Measurements from ENCODE around the gene ZER1.
"Not testable (repeated sequence)": the region's sequence is repeated elsewhere in the genome, so short reads cannot be mapped to it uniquely, and the experiment has no call there.

Gene ZER1

DNA sequence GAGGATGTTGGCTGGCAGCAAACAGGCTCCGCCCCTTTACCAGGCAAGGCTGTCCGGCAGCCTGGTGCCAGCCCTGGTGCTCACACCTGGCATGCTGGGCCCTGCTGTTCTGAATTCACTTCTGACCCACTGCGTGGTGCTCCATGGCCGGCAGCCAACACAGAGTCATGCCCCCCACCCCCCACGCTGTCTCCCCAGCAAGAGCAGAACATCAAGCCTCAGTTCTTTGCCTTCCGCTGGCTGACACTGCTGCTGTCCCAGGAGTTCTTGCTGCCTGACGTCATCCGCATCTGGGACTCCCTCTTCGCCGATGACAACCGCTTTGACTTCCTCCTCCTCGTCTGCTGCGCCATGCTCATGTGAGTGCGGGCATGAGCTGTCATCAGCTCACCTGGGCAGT, 33.9 kb upstream of the ZER1 start:
- ChIA-PET CTCF (interaction anchor here (3.6 kb wide), 1 partner anchor 13 kb away, joined by 26 read pairs; the partner anchor contains the start of gene ENDOG), POLR2A (no interaction called here)

DNA sequence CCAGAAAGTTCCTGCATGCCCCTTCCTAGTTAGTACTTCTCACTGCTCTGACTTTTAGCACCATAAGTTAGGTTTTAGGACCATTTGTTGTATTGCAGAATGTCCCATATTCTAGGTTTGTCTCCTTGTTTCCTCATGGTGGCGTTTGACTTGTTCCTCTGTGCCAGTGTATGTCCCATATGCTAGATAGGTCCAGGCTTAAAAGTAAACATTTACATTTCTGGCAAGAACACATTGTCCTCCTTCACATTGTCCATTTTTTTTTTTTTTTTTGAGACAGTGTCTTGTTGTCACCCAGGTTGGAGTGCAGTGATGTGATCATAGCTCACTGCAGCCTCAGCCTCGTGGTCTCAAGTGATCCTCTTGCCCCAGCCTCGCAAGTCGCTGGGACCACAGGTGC, 30.8 kb upstream of the ZER1 start:
- CTCF ChIA-PET: interaction anchor here (1.0 to 3.6 kb wide), 2 partner anchors 16 to 25 kb away, joined by 3 to 26 read pairs; partner anchors contain the start of gene ENDOG
- DNase-seq (ENCODE audit: low read depth, low spot score): no peak
- POLR2A ChIA-PET: no interaction called here
- TF ChIP-seq, protein P1, sequence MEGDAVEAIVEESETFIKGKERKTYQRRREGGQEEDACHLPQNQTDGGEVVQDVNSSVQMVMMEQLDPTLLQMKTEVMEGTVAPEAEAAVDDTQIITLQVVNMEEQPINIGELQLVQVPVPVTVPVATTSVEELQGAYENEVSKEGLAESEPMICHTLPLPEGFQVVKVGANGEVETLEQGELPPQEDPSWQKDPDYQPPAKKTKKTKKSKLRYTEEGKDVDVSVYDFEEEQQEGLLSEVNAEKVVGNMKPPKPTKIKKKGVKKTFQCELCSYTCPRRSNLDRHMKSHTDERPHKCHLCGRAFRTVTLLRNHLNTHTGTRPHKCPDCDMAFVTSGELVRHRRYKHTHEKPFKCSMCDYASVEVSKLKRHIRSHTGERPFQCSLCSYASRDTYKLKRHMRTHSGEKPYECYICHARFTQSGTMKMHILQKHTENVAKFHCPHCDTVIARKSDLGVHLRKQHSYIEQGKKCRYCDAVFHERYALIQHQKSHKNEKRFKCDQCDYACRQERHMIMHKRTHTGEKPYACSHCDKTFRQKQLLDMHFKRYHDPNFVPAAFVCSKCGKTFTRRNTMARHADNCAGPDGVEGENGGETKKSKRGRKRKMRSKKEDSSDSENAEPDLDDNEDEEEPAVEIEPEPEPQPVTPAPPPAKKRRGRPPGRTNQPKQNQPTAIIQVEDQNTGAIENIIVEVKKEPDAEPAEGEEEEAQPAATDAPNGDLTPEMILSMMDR (IDR thresholded peaks at IDR 0.05; ENCODE audit: insufficient read depth, low read length, missing control alignments): no peak
- H3K4me3 ChIP-seq (ENCODE audit: low read depth, low read length): no peak overlapping the region

More for the DNA sequence above, 33.9 kb upstream of the ZER1 start:
- no peak overlapping the region for H3K4me3 ChIP-seq (ENCODE audit: low read depth, low read length)
- TF ChIP-seq, protein P1 (IDR thresholded peaks at IDR 0.05; ENCODE audit: insufficient read depth, low read length, missing control alignments): no peak
- DNase-seq (ENCODE audit: low read depth, low spot score): no peak

DNA sequence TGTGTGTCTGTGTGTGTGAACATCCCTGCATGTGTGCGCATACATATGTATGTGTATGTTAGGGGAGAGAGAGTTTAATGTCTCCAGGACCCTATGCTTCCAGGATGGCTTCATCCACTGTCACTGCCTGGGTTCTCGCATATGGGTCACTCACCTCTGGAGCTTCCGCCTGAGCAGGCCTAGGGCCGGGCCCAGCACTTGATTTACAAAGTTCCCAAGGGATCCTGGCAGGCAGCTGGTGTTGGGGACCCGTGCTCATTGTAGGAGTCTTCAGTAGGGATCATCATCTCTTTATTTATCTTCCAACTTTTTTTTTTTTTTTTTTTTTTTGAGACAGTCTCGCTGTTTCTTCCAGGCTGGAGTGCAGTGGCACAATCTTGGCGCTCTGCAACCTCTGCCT, 28.3 kb upstream of the ZER1 start:
- TF ChIP-seq, protein P1 (IDR thresholded peaks at IDR 0.05; ENCODE audit: insufficient read depth, low read length, missing control alignments): no peak
- CTCF ChIA-PET: interaction anchor here (1.4 to 2.6 kb wide), 2 partner anchors 11 to 18 kb away, joined by 6 to 12 read pairs; partner anchors contain the start of gene ENDOG
- DNase-seq (ENCODE audit: low read depth, low spot score): no peak
- no peak overlapping the region for H3K4me3 ChIP-seq (ENCODE audit: low read depth, low read length)
- POLR2A ChIA-PET: interaction anchor here (0.5 kb wide), 1 partner anchor 20 kb away, joined by 3 read pairs; no protein-coding TSS in a partner anchor

DNA sequence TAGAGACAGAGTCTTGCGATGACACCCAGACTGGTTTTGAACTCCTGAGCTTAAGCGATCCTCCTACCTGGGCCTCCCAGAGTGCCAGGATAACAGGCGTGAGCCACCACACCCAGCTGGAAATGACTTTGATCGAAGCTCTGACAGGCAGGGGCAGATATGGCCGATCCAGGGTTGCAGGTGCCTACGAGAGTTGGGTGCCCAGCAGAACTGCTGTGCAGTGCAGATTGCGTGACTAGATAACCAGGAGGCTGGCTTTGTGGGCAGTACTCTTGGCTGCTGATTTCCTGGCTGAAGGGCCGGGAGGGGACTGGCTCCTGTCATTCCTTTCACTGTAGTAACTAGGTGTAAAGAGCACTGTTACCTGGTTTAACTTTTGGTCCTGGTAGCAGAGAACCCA, 27.2 kb upstream of the ZER1 start:
- TF ChIP-seq, protein P1 (IDR thresholded peaks at IDR 0.05; ENCODE audit: insufficient read depth, low read length, missing control alignments): no peak
- no peak for DNase-seq (ENCODE audit: low read depth, low spot score)
- ChIA-PET CTCF (interaction anchor here (1.6 kb wide), 1 partner anchor 20 kb away, joined by 9 read pairs; the partner anchor contains the start of gene ENDOG), POLR2A (no interaction called here)
- no peak overlapping the region for H3K4me3 ChIP-seq (ENCODE audit: low read depth, low read length)

DNA sequence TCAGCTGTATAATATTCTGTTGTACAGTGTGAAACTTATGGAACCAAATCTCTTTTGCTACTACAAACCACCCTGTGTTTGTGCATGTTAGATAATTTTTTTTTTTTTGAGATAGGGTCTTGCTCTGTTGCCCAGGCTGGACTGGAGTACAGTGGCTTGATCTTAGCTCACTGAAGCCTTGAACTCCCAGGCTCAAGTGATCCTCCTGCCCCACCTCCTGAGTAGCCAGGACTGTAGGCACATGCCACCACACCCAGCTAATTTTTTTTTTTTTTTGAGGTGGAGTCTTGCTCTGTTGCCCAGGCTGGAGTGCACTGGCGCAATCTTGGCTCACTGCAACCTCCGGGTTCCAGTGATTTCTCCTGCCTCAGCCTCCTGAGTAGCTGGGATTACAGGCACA, 23.2 kb upstream of the ZER1 start:
- DNase-seq (ENCODE audit: low read depth, low spot score); POLR2A ChIA-PET; H3K4me3 ChIP-seq (ENCODE audit: low read depth, low read length); CTCF ChIA-PET: not testable (repeated sequence)

DNA sequence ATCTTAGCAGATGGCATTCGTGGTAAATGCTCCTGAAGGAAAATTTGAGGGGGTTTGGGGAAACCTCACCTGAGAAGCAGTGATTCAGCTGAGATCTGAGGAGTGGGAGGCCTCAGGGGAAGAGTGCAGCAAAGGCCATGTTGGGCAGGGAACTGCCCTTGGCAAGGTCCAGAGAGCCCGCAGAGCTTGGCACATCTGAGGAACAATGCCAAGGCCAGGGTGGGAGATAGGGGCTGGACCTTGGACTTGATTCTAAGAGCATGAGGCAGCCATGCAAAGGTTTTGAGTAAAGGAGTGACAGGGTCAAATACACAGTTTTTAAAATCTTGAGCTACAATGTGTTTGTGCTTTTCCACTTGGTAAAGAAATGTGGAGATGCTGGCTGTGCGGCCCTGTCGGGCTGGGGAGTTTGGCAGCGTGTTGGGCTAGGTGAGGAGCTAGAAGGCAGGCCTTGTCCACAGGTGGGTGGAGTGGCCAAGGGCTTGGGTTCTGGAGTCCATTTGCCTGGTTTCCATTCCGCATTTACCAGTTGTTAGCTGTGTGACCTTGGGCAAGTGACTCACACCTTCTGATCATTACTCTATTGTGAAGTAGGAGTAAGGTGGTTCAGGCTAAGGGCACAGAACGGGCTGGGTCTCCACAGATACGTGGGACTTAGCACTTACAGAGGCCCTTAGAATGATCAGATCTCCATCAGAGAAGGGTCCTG, 21.4 kb upstream of the ZER1 start:
- TF ChIP-seq, protein P1 (IDR thresholded peaks at IDR 0.05; ENCODE audit: insufficient read depth, low read length, missing control alignments): no peak
- ChIA-PET POLR2A (no interaction called here), CTCF (interaction anchor here (1.0 to 2.5 kb wide), 3 partner anchors 22 to 60 kb away, joined by 3 to 11 read pairs (median 4); partner anchors contain the start of genes ENDOG and ZER1)
- H3K4me3 ChIP-seq (ENCODE audit: low read depth, low read length): no peak overlapping the region
- no peak for DNase-seq (ENCODE audit: low read depth, low spot score)

All from AG04449 (cell line).